Activated naive CD4-positive, alpha-beta T cell treated with Interleukin-2 at 50 U/mL for 16 hours (primary cell): Measurements from ENCODE around the gene MYO1B.

Source experiments
- DNase-seq: peaks from one replicate; pipeline ENCODE4 v3.0.0-alpha.2; 2020

MYO1B gene

GRCh38 chr2:191369034-191369433 lies 123.8 kb downstream of the MYO1B start:
- no peak for DNase-seq

- no peak for DNase-seq
Measured at GRCh38 chr2:191374366-191374765, 129.2 kb downstream of the MYO1B start.

- DNase-seq, result no peak
Measured at GRCh38 chr2:191374939-191375338, 129.7 kb downstream of the MYO1B start.

- DNase-seq, result no peak
Measured at GRCh38 chr2:191376981-191377629, 131.9 kb downstream of the MYO1B start.

- DNase-seq, result no peak
Measured at GRCh38 chr2:191379375-191379774, 134.2 kb downstream of the MYO1B start.

- DNase-seq, result no peak
Measured at GRCh38 chr2:191382801-191383200, 137.6 kb downstream of the MYO1B start.

GRCh38 chr2:191383486-191383885 lies 138.3 kb downstream of the MYO1B start:
- no peak for DNase-seq

GRCh38 chr2:191384829-191385228 lies 139.6 kb downstream of the MYO1B start:
- no peak for DNase-seq

- no peak for DNase-seq
Measured at GRCh38 chr2:191385416-191386160, 140.4 kb downstream of the MYO1B start.

GRCh38 chr2:191386938-191387536 lies 141.8 kb downstream of the MYO1B start:
- no peak for DNase-seq

- no peak for DNase-seq
Measured at GRCh38 chr2:191389288-191389687, 144.1 kb downstream of the MYO1B start.

- no peak for DNase-seq
Measured at GRCh38 chr2:191391171-191391570, 146.0 kb downstream of the MYO1B start.

GRCh38 chr2:191394043-191394442 lies 148.8 kb downstream of the MYO1B start:
- DNase-seq, result no peak

- DNase-seq, result no peak
Measured at GRCh38 chr2:191396794-191397193, 151.6 kb downstream of the MYO1B start.

- no peak for DNase-seq
Measured at GRCh38 chr2:191399601-191400000, 154.4 kb downstream of the MYO1B start.

GRCh38 chr2:191401287-191401686 lies 156.1 kb downstream of the MYO1B start:
- no peak for DNase-seq

- DNase-seq, result no peak
Measured at GRCh38 chr2:191402966-191403565, 157.9 kb downstream of the MYO1B start.

GRCh38 chr2:191404568-191404991 lies 159.4 kb downstream of the MYO1B start:
- DNase-seq, result no peak

- DNase-seq, result no peak
Measured at GRCh38 chr2:191405546-191405945, 160.3 kb downstream of the MYO1B start.

GRCh38 chr2:191410646-191411436 lies 165.6 kb downstream of the MYO1B start:
- DNase-seq, result no peak

- no peak for DNase-seq
Measured at GRCh38 chr2:191411472-191411871, 166.3 kb downstream of the MYO1B start.

GRCh38 chr2:191412353-191412752 lies 167.1 kb downstream of the MYO1B start:
- DNase-seq, result no peak

- DNase-seq, result no peak
Measured at GRCh38 chr2:191415101-191415500, 169.9 kb downstream of the MYO1B start.
